ENCODE results near the gene ERC1.
A peak's percentile ranks its signal among the peaks of the same experiment; 100 is the strongest.

ERC1 gene

GRCh38 chr12:988646-989045, 2.4 kb upstream of the ERC1 start:
- DNase-seq = no peak

GRCh38 chr12:989051-989450, 2.0 kb upstream of the ERC1 start:
- DNase-seq = no peak

GRCh38 chr12:989751-990660, 1.0 kb upstream of the ERC1 start:
- peak; percentile 67 for DNase-seq

DNA sequence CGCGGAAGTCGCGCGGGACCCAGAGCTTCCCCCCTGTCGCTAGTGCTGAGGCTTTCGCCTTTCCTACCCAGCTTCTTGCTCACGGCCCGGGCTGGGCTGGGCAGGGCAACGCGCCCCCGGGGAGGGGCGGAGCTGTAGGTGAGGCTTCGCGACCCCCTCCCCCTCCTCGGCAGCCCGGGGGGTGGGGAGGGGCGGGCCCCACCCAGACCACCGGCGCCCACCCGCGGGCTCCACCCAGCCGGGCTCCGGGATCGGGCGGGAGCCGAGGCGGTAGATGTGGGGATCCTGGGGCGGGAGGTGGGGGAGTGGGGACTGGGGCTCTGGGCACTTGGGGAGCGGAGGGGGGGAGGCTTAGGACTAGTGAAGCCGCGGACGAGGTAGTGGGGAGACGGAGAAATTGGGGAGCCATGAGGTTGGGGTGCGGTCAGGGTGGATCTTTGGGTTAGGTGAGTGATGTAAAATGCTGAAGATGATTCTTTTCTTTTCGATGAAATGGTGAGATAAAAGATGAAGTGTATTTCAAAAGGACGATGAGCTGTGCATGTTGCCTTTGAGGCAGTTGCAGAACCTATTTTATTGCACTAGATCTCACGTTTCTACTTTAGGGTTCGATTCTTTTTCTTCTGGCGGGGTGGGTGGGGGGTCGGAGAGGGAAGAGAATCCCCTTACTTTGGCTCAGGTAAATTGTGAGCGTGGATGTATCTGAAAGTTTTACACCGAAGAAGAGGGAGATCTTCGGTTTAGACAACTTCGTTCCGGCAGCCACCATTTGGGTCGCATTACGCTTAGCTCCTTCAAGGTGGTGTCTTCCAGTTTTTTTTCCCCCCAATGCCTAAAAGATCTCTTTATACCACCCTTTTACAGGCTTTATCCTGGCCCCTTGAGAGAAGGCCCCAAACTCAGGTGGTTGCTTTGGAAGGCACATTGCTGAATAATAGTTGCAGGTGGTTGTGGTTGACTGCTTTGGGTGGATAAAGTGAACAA, 619 bp downstream of the ERC1 start:
- DNase-seq = peak; percentile 79

GRCh38 chr12:992647-993046, 1.6 kb downstream of the ERC1 start:
- no peak for DNase-seq

- no peak for DNase-seq
These were observed 5.9 kb downstream of the ERC1 start for GRCh38 chr12:996881-997280.

DNA sequence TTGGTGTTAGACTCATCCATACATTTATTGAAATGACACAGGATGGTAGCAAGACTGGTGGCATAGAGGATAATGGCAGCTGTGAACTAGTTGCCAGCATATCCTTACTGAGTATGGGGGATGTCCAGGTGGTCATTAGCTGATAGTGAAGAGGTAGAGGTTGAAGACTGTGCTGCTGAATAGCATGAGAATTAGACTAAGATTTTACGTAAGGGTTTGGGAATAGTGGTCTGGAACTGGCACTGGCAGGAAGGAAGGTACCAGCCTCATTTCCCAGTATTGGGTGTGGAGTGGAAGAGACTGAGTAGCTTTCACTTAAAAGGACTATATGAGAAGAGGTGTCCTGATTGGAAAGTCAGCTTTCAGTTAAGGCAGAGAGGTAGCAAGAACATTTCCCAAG, 6.5 kb downstream of the ERC1 start:
- DNase-seq = no peak

DNA sequence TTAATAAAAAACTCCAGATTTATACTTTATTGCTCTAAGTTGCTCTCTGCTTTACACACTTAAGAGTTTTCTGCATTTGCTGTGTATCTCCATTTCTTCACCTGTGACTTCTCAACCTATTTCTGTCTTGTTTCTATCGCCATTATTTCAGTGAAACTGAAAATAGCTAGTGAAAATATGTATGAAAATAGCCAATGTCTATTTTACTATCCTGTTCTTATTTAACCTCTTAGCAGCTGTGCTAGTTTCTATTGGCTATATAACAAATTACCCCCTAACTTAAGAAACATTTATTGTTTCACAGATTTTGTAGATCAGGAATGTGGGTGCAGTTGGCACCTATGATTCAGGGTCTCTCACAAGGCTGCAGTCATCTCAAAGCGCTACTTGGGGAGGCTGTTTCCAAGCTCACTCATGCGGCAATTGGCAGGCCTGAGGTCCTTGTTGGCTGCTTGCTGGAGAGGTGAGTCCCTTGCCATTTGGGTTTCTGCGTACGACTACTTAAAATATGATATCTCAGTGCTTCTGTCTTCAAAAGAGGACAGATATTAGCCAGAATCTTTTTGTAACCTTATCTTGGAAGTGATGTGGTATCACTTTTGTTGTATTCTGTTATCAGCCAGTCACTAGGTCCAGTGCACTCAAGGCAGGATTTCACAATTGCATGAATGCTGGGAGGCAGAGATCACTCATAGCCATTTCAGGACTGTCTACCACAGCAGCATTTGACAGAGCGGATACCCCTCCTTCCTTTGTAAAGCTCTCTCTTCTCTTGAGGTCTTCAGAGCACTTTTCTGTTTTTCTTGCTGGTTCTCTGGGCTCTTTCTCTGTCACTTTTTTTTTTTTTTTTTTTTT, 7.2 kb downstream of the ERC1 start:
- no peak for DNase-seq

DNA sequence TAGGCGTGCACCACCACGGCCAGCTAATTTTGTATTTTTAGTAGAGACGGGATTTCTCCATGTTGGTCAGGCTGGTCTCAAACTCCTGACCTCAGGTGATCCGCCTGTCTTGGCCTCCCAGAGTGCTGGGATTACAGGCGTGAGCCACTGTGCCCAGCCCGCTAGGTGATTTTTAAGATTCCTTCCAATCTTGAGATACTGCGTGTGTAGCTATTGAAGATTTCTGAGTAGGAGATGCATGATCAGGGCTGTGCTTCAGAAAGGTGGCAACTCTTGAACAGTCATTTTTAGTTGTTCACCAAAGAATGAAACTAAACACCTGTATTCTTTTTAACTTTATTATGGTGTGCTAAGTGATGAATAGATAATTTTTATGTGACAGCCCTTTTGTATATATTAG, 8.7 kb downstream of the ERC1 start:
- DNase-seq = peak; percentile 5

- no peak for DNase-seq
These were observed 10.5 kb downstream of the ERC1 start for GRCh38 chr12:1001507-1001906.

DNA sequence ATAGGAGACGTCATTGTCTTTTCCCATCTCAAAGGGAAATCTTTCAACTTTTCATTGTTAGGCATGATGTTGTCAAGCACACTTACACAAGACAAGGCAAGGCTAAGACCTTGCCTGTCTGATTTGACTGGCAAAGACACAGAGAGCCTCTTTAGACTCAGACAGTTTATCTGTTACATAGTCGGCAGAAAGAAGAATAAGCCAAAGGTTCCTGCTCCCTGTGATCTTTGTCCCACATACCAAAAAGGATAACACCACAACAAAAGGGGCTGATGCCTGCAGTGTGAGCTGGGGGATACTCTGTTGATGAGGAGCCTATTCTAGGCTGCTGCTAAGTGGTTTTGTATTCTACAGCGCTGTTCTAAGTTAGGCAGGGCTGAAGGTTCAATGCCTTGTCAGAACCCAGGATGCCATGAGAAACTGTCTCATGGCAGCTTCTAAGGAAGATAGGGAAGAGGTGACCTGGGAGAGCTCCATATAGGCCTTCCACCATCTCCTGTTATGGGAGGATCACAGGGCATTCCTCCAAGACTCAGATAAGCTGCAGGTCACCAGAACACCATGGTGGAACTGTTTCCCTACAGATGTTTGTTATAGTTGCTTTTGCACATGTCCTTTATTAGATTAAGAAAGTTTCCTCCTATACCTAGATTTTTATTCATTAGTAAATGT, 12.7 kb downstream of the ERC1 start:
- DNase-seq = no peak

DNA sequence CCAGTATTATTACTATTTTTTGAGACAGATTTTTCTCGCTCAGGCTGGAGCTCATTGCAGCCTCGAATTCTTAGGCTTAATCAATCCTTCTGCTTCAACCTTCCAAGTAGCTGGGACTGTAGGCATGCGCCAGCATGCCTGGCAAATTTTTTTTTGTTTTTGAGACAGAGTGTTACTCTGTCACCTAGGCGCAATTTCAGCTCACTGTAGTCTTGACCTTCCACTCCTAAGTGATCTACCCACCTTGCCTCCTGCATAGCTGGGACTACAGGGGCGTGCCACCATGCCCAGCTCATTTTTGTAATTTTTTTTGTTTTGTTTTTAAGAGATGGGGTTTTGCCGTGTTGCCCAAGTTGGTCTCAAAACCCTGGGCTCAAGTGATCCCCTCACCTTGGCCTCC, 15.2 kb downstream of the ERC1 start:
- DNase-seq = no peak

DNA sequence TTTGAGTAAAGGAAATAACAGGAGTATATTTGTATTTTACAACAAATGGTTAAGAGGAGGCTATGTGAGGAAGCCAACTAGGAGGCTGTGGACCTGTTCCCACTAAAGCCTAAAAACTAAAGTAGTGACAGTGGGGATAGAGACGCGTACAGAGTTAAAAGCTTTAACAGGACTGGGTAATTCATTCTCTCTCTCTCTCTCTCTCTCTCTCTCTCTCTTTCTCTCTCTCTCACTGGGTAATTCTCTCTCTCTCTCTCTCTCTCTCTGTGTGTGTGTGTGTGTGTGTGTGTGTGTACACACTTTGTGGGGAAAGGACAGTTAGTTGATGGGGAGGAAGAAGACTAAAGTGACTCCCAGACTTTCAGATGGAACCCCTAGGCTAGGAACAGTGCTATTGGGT, 16.3 kb downstream of the ERC1 start:
- no peak for DNase-seq

- DNase-seq = no peak
These were observed 17.0 kb downstream of the ERC1 start for GRCh38 chr12:1007994-1008393.

- DNase-seq = no peak
These were observed 20.1 kb downstream of the ERC1 start for GRCh38 chr12:1011091-1011490.

DNA sequence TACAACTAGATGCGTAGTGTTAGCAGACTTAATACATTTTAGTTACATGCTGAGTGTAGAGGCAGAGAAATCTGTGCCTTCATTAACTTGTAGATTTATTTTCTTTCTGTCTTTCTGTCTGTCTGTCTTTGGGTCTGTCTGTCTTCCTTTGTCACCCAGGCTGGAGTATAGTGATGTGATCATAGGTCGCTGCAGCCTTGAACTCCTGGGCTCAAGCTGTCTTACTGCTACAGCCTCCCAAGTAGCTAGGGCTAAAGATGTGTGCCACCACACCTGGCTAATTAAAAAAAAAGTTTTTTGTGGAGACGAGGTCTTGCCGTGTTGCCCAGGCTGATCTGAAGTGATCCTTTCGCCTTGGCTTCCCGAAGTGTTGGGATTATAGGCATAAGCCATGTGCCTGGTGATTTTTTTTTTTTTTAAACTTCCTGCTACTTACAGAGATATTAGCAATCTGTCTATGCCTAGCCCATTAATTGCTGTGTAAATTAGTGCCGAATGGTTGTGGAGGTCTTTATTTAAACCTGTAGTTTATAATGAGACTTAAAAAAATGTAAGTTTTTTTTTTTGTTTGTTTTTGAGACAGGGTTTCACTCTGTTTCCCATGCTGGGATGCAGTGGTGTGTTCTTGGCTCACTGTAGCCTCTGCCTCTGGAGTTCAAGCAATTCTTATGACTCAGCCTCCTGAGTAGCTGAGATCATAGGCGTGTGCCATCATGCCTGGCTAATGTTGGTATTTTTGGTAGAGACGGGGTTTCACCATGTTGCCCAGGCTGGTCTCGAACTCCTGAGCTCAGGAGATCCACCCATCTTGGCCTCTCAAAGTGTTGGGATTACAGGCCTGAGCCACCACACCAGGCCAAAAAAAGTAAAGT, 22.8 kb downstream of the ERC1 start:
- DNase-seq = no peak

- no peak for DNase-seq
These were observed 28.3 kb downstream of the ERC1 start for GRCh38 chr12:1019283-1019682.

DNA sequence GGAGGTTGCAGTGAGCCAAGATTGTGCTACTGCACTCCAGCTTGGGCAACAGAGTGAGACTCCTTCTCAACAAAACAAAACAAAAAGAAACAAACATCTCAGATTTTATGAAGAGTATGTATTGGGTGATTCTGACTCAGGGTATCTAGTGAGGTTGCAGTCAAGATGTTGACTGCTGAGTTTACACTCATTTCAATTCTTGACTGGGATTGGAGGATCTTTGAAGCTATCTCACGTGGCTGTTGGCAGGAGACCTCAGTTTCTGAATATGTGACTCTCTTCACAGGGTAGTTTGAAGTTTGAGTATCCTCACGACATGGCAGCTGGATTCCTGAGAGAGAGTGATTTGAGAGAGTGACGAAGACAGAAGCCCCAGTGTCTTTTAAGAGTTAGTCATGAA, 29.4 kb downstream of the ERC1 start:
- no peak for DNase-seq

DNA sequence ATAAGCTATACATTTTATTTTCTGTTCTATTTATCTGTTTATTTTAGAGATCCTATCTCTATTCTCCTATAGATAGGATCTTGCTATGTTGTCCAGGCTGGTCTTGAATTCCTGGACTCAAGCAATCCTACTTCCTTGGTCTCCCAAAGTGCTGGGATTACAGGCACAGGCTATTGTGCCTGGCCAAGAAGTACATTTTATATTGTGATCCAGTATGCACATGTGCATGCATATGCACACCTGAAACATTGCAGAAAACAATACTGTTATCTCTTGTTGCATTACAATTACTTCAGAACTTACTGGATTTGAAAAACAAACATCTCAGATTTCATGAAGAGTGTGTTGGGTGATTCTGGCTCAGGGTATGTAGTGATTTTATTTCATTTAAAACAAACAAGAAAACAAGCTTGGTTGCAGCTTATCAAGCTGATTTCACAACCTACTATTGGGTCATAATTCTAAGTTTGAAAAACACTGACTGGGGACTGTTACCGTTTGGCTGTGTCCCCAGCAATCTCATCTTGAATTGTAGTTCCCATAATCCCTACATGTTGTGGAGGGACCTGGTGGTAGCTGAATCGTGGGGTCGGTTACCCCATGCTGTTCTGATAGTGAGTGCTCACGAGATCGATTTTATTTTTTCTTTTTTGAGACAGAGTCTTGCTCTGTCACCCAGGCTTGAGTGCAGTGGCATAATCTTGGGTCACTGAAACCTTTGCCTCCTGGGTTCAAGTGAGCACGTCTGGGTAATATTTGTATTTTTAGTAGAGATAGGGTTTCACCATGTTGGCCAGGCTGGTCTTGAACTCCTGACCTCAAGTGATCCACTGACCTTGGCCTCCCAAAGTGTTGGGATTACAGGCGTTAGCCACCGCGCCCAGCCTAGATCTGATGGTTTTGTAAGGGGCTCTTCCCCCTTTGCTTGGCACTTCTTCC, 31.3 kb downstream of the ERC1 start:
- DNase-seq = no peak

- no peak for DNase-seq
These were observed 39.8 kb downstream of the ERC1 start for GRCh38 chr12:1030779-1031178.
